Activated T-cell treated with anti-CD3 and anti-CD28 coated beads for 4 hours (primary cell): Measurements from ENCODE around the gene NTN4.
"Not testable (repeated sequence)": the region's sequence is repeated elsewhere in the genome, so short reads cannot be mapped to it uniquely, and the experiment has no call there.

ENCODE experiments used
- DNase-seq: peaks from one replicate; pipeline ENCODE4 v3.0.0-alpha.2; 2020

The NTN4 gene

DNA sequence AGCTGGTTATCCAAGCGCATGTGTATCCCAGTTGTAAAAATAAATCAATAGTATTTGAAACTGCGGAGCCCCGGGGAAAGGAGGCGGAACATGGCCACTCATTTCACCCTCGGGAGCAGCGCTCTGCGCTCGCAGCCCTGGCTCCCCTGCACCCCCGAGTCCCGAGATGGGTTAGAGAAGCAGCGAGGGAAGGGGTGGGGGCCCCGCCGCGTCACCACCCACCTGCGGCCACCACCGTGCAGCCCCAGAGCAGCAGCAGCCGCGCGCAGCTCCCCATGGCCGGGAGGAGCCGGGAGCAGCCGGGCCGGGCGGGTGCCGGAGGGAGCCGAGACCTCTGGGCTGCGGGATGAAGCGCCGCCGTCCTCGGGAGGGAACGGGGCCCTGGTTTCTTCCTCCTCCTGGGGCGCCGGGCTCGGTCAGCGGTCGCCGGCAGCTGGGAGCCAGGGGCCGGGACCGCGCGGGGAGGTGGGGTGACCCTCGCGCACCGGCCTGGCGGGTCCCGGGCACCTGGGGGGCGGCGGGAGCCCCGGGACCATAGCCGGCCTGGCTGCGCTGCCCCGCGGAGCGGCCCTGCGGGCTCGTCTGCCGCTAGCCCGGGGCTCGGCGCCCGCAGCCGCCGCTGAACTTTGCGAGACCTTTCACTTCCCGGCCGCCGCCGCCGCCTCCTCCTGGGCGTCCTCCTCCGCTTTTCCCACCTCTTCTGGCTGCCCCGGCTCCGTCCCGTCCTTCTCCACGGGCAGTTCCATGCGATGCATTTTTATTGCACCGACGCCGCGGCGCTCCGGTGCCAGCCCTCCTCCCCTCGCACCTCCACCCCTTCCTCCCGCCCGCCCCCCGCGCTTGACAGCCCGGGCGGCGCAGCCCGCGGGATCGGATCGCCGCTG, at the start of gene NTN4:
Gene NTN4, minus strand, starts transcription at position 732 of the 884 bp plus-strand sequence. Its CDS starts 455 bp downstream, at position 277.
- DNase-seq = no peak

DNA sequence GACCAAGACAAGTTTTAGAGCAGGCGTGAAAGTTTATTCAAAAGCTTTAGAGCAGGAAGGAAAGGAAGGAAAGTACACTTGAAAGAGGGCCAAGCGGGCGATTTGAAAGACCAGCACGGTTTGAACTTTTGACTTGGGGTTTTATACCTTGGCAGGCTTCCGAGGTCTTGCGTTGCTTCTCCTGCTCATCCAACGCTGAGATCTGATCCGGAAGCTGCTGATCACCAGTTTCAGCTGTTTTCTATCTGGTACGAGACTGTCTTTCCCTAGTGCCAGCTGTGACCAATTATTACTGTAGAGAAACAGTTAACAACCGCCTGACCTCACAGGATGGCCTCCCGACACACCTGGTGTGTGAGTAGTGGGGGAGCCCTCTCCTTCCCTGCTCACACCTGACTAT, 47.6 kb upstream of the NTN4 start:
- no peak for DNase-seq

DNA sequence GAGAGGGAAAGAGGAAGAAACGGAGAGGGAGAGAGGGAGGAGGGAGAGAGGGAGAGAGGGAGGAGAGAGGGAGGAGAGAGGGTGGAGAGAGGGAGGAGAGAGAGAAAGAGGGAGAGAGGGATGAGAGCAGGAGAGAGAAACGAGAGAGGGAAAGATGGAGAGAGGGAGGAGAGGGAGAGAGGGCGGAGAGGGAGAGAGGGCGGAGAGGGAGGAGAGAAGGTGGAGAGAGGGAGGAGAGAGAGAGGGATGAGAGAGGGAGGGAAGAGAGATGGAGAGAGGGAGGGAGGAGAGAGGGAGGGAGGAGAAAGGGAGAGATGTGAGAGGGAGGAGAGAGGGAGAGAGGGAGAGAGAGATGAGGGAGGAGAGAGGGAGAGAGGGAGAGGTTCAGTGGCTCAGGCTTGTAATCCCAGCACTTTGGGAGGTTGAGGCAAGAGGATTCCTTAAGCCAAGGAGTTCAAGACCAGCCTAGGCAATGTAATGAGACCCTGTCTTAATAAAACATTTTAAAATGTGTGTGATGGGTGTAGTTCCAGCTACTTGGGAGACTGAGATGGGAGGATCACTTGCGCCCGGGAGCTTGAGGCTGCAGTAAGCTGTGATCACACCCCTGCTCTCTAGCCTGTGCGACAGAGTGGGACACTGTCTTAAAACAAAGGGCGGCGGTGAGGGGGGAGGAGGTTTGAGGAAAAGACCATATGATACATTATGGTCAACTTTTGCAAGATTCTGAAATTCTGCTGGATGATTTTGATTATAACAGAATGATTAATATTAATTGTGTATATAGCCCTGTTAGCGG, 46.9 kb upstream of the NTN4 start:
- no peak for DNase-seq

DNA sequence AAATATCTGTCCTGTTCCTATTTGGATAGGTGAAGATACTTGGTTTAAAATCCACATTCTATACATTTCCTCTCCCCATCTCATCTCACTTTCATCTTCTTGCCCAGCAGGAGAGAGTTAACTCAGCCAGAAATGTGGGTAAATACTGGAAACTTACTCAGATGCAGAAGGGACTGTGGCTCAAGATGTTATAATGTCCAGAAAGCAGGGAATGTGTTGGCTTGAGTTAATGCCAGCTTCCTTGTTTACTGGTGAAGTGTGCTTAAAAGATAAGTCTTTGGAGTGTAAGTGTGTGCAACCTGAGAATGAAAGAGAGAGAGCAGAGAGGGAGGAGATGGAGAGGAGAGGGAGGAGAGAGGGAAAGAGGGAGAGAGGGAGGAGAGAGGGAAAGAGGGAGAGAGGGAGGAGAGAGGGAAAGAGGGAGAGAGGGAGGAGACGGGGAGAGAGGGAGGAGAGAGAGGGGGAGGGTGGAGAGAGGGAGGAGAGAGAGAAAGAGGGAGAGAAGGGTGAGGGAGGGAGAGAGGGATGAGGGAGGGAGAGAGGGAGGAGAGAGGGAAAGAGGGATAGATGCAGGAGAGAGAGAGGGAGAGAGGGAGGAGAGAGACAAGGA, 46.2 kb upstream of the NTN4 start:
- DNase-seq = no peak

DNA sequence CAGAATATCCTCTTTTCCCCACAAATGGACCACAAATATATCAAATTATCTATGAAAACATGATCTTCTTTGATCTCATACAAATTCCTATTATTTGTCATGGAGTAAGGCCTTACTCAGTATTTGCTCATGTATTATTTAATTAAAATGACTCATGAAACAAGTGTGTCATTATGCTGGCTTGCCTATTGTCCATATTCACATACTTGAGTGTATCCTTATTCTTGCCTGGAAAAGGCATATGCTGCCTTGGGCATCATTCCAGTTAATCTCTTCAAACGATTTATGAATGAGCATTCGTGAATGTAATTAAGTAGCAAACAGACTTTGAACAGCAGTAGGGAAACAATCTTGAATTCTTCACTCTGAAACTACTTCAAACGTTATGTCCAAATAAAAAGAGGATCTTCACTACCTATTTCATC, 45.6 kb upstream of the NTN4 start:
- DNase-seq = no peak

DNA sequence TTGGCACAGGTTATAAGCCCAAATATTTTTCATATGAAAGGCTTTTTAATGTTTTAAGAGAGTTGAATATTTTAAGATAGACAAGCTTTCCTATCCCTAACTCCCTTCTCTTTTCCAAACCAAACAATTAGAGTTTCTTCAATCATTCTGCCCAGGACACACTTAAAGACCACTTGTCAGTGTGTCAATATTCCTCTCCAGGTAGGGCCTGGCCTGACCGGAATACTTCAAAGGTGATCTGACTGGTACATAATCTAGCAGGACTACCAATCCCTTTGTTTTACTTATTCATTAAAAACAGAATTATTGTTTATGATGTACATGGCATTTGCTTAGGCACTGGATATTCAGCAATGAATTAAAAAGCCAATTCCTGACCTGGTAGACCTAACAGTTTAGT, 44.0 kb upstream of the NTN4 start:
- no peak for DNase-seq

DNA sequence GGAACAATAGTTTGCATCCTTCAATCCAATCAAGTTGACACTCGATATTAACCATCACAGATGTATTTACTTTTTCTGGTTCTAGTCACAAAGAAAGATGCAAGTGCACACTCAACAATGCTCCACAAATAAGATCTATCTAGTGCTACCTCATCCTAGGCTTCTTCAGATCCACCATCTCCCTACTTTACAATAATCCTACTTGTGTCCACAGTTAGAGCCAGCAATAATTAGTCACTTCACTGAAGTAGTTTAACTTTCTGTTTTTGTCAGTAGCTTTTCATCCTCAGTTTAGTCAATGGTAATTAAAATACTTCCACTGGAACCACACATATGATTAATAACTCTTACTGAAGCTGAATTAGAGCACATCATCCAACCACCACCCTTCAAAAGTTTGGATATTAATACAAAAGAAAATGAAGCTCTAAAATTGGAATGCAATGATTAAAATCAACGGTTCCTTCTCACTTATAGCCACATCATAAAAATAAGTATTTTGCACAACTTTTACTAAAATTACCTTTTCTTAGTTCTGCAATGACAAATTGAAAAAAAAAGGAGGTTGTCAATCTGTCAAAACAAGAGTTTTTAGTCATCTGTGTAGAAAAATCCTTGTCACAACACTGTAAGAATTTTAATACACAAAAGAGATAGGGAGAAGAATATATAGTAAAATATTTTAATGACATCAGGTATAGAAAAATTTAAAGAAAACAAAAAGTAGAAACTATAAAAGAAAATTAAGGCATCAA, 39.9 kb upstream of the NTN4 start:
- DNase-seq = no peak

DNA sequence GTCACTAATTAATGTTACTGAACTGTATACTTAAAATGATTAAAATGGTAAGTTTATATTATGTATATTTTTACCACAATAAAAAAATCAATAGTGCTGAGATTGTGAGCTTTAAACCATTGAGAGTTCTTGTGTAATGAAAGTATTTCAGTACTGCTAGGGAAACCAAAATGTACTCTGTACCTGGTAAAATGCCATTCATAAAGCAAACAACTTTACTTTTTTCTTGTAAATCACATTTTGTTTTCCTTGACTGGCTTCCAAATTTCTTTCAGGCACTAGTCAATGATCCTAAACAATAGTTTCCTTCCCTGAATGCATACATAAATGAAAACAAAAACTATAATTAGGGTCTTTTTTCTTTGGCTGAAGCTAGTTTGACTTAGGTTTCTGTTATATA, 38.8 kb upstream of the NTN4 start:
- no peak for DNase-seq

DNA sequence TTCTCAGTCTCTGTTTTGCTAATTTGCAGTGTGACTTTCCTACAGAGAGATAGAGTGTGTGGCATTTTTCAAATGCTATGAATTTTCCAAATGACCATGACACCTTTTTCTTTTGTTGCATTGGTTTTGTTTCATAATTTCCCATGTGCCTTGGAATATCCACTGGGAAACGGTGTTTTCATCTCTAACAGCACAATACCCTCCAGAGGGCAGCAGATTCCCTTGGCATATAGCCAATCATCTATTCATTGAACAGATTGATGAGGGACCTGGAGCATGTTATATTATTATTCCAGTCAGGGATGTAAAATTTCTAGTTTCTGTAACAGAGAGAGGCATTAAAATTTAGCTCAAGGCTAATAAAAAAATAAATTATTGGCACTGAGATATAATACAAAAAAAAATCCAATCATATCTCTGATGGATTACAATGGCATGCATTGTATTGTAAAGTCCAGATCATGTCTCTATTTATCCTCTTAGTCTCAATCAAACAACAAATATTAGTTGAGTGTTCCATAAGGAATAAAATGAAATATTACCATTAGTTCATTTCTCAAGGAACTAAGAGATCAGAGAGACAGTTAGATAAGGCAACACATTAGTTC, 29.6 kb upstream of the NTN4 start:
- DNase-seq = no peak

DNA sequence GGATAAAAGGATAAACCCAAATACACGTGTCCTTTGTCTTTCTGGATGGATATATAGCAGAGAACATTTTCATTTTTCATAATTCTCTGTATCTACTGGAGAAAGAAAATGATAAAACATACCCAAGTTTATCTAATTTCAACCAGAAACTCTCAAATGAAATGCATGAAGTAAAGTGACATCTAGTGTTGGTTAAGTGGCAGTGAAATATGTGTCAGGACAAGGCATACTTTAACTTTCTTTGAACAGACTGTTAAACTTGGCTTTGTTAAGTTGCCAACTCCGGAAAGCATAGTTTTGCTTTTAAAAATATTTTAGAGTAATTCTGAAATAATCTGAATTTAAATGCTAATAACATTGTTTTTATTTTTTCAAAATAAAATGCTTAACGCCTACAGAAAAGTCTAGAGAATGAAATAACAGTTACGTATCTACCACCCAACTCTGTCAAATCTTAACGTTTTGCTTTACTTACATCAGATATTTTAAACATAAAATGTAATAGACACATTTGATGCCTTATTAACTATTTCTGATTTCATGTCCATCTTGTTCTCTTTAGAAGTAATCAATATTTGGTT, 25.2 kb upstream of the NTN4 start:
- DNase-seq = no peak

DNA sequence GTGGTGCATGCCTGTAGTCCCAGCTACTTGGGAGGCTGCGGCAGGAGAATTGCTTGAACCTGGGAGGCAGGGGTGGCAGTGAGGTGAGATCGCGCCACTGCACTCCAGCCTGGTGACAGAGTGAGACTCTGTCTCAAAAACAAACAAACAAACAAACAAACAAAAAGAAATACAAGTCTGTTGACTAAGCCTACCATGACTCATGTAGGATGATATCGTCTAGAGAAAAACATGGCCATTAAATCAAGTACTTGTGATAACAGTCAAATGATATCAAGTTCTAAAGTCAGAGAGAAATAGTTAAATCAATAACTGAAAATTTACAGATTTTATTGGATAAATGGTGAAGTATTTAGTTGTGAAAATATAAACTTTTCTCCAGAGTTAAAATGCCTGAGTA, 21.6 kb upstream of the NTN4 start:
- not testable (repeated sequence) for DNase-seq

DNA sequence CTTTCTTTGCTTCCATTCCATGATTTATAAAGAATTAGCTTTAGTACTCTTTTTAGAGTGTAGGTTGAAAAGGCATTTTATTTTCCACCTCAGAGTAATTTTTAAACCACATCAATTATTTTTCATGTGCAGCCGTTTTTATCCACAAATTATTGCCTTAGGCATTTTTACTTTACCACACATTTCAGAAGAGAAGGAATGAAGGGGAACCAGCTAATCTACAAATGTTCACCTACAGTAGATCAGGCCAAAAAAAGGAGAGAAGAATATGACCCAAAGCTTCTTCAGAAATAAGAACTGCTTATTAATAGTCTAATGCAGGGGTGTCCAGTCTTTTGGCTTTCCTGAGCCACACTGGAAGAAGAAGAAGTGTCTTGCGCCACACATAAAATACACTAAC, 19.8 kb upstream of the NTN4 start:
- DNase-seq = no peak

DNA sequence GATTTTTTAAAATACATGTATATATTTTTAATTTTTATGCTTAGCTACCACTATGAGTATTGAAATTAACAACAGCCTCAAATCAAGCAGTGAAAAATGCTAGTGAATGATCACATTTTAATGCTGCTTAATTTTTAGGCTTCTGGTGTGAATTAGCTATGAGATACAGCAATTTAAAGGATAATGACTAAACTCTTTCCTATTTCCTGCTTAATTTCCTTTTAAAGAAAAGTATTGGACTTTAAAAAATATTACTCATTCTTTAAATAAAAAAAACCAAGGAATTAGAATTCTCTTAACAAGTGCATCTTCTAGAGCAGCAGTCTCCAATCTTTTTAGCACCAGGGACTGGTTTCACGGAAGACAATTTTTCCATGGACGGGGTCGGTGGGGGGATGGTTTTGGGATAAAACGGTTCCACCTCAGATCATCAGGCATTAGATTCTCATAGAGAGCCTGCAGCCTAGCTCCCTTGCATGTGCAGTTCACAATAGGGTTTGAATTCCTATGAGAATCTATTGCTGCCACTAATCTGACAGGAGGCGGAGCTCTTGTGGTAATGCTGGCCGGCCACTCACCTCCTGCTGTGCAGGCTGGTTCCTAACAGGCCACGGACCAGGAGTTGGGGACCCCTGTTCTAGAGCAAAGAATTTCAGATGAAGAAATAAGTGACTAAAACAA, 18.6 kb upstream of the NTN4 start:
- no peak for DNase-seq

DNA sequence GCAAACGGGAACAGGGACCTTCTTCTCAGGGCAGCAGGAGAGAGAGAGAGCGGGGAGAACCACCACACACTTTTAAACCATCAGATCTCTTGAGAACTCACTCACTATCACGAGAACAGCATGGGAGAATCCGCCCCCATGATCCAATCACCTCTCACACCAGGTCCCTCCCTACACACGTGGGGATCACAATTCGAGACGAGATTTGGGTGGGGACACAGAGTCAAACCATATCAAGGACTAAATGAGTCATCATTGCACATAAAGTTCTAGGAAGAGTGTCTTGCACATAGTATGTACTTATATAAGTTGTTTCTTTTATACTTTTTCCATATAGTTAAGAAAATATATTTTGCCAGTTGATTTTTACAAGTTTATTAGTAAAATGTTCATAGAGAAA, 17.6 kb upstream of the NTN4 start:
- DNase-seq = no peak

DNA sequence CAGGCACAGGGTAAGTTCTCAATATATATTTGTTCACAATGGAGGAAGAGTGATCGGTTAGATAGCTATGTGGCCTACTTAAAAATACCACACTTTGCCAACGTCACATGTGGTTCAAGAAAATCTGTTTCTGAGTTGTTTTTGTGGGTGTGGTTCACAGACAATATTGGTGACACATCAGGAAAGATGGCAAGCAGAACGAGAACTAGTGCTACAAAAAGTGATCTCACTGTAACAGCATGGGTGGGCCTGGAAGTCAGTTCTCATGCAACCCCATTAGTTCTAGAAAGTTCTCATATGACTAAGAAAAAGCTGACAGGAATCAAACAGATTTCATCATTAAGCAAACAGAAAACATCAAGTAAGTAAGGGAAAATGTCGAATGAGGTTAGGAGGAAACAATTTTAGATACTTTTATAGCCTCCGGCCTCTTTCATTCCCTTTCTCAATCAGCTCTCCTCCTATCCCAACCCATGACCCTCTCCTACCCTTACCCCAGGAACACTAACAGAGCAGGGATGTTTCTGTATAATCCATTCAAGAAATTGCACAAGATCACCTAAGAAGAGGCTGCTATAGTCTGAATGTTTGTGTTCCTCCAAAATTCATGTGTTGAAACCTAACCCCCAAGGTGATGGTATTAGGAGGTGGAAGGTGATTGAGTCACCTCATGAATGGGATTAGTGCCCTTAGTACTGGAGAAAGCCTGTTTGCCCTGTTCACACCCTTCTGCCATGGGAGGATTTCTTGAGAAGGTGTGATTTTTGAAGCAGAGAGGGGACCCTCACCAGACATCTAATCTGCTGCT, 15.5 kb upstream of the NTN4 start:
- DNase-seq = no peak

DNA sequence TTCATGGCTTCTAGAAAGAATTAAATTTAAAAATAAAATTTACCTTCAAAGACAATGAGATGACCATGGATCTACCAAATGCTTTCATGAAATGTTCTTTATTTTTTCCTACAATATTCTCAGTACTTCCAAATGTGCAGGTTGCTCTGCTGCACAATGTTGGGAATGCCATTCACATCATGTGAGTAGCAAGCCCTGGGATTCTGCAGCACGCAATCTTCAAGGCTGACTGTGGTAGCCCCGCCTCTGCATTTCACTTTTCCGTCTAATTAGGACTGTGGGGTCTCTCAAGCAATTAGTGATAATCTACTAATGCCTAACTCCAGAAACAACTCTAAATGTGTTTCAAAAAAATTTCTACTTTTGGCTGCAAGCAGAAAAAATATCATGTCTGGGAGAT, 13.7 kb upstream of the NTN4 start:
- DNase-seq = no peak

DNA sequence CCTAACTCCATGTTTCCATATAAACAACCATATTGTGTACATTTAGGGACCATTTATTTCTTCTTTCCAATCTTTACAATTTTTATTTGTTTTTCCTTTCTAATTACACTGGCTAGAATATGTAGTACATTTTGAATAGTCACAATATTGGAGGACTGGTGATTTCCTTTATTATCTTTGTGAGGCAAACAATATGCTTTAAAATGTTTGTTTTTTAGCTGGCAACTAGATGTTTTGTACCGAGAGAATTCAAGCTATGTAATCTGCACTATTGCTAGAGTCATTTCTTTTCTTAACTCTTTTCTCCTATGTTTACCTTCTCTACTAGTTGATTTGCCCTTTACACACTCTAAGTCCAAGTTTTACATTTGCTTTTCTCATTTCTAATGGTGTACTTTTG, 13.3 kb upstream of the NTN4 start:
- no peak for DNase-seq

DNA sequence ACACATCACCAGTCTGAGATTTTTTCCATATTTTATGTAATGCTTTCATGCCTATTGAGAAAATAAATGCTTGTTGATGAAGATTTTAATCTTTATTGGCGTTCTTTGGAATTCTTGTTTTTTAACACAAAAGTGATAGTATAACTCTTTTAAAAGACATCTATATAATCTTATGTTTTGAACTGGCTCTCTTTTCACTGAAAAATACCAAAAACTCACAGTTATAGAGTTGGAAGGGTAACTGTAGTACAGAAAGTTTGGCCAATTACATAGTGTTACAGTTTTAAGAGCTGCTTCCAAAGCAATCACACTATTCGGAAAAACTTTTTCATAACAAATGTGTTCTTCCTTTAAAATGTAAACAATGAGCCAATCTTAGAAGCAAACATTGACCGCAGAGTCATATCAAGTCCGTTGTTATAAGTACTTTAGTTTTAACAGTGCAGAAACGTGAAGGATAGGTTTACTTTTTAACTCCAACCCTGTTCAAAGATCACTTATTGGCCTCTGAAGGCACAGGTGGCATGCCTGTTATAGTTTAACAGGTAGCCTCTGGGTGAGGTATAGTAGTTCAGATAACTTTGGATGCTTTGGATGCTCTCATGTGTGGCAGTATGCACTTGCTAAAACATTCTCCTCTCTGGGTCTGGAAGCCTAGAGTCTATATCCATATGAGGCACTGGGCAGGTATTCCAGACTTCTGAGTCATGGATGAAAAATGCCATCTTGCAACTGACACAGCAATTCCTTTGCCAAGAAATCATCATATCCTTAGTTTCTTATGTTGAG, 12.1 kb upstream of the NTN4 start:
- DNase-seq = no peak

DNA sequence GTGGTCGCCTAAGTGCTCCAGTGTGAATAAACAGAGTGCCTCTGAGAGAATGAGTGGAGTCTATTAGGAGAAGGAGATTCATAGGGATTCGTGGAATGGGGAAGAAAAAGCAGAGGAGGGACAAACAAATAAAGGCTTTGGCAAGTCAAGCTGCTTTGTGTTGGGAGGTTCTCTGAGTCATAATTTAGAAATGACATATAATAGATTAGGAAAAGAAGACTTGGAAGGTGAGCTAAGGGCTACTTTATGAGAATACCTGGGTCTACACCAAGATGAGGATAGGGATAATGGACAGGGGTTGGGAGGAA, 6.4 kb upstream of the NTN4 start:
- no peak for DNase-seq
